ENCODE results near the gene ACTL6B.

Gene ACTL6B

DNA sequence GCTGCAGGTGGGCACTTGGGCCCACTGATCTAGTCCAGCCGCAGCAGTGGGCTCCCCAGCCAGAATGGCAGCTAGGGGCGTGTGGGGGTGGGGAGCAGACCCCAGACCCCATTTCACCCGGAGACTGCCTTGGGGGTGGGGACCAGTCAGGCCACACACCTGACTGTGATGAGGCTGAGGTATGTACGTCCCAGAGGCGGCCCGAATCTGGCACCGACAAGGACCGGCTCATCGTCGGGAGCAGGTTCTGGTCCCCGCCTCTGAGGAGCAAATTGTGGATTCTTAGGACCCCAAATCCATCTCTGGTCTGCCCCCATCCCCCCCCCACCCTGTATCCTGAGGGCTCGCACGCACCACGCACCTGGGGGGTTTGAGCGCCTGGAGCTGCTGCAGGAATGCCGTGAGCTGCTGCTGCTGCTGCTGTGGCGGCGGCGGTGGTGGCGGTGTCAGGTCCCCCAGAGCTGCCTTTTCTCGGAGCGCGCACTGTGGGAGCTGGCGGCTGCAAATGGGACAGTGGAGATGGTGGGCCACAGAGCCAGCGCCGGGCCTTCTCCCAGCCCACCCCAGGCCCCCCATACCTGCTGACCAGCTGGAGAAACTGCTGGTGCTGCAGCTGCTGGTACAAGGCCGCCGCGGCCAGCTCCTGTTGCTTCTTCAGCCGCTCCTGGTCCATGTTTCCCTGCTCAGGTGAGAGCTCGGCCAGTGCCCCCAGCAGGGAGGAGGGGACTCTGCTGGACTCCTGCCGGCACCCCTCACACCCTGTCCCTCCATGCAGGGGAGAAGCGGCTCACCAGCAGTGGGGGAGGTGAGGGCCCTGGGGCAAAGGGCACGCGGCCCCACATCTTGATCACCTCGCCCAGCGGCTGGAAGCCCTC lies 27.6 kb upstream of the ACTL6B start:
- DNase-seq: no peak

DNA sequence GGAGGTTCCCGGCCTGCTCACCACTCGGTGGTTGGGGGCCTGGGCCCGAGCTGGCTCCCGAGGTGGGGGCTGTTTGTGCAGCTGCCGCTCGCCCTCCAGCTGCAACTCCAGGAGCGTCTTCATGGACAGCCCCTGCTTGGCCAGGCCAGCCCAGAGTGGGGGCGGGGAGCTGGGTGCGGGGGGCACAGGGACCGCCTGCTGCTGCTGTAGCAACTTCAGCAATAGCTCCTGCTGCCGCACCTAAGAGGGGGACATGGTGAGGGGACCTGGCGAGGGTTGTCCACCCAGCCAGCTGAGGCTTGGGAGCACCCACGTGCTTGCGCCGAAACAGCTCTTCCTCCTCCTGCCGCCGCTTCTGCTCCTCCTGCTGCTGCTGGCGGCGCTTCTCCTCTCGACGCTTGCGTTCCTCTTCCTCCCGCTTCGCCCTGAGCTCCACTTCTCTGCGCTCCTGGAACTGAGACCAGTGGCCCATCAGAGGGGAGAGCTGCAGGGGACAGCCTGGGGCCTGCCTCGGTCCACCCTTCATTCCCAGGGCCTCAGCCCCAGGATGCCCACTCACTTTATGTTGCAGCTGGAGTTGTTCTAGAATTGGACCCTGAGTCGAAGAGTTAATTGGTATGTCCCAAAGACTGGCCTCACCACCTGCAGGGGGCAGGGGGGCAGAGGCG lies 26.9 kb upstream of the ACTL6B start:
- DNase-seq: no peak

DNA sequence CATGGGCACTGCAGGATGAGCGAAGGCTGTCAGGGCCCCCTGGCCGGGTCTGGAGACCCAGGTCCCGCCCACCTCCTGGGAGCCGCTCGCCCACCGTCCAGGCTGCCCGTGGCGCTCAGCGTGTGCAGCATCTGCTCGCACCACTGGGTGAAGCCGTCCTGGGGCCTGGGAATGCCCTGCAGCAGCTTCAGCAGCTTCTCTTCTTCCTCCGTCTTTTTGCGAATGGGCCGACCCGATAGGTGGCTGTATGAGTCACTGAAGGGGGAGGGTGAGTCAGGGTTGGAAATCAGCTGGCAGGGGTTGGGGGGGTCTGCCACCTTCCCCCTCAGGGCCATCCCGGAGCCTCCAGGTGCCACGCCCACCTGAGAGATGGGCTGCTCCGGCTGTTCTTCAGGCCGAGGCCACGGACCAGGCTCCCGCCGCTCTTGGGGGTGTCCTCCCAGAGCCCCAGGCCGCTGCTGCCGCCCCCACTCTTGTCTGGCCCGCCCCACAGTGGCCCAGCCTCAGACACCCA lies 26.0 kb upstream of the ACTL6B start:
- DNase-seq: peak; percentile 51

DNA sequence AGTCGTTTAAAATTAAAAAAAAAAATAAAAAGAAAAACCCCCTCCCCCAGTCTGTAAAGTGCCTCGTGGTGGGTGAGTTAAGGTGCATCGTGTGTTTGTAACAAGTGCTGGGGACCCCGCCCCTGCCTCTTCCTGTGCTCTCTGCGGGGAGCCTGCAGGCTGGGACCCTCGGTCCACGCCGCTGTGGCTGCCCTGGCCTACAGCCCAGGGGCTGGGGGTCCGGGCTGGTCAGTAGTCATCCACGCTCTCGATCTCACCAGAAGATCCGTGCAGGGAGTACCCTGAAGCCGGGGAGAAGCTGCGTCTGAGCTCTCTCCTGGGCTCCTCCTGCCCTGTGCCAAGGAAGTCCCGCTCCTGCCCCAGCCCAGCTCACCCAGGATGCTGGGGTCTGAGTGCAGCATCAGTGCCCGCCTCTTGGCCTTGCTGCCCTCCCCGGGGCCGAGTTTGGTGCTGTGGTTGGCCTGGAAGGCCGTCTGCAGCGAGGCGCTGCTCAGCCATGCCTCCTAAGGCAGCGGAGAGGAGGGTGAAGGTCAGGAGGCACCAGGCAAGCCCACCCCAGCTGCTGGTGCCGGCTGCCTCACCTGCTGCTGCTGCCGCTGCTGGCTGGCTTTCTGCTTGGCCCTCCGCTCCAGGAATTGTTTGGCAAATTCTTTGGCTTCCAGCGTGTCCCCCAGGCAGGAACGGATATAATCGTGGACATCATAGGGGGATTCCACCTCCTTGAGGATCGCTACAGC lies 25.4 kb upstream of the ACTL6B start:
- no peak for DNase-seq

DNA sequence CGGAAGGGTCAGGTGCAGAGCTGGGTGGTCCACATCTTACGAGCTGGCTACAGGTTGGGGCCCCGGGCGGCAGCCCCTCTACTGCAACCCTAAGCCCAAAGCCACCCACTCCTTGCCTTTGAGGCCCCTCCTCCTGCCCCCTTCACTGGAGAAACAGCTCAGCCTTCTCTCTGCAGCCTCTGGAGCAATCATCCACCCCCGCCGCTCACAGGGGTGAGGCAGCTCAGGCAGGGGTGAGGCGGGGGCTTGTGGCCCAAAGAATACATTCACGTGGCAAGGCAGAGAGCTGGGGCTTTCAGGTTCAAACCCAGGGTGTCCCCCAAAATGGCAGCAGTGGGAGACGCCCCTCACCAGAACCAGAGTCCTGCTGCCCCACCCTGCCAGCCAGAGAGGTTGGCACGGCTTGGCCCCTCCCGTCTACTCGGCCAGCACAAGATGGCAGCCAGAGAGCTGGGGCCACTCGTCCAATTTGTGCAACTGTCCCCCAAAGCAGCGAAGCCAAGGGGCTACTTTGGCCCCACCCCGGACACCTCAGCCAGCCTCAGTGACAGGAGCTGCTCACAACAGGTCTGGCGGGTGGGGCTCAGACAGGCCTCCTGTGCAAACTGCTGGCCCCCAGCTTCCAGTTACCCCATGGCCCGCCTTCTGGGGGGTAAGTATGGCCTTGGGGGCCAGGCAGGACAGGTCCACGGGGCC lies 24.5 kb upstream of the ACTL6B start:
- DNase-seq: no peak

DNA sequence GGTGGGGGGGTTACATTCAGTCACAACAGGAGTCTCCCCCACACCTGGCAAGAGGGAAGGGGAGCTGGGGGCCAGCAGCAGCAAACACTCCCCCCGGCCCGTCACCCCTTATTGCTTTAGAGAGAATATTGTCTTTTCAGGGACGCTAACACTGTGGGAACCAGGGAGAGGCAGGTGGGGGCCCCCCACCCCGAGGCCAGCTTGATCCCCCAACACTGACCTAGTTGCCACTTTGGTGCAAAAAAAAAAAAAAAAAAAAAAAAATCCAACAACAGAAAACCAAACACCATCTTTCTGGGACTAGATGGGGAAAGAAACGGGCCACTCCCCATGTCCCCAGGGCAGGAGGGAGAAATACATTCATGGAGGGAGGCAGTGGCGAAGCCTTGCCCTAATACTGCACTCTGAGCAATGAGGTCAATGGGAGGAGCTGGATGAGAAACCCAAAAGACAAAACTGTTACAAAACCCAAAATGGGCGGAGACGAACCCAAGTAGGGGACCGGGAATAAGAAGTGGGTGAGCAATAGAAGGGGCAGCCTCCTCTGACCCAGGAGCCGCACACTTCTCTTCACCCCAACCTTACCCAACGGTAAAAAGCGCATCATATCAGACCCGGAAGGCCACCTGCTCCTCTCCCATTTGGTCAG lies 23.8 kb upstream of the ACTL6B start:
- no peak for DNase-seq

DNA sequence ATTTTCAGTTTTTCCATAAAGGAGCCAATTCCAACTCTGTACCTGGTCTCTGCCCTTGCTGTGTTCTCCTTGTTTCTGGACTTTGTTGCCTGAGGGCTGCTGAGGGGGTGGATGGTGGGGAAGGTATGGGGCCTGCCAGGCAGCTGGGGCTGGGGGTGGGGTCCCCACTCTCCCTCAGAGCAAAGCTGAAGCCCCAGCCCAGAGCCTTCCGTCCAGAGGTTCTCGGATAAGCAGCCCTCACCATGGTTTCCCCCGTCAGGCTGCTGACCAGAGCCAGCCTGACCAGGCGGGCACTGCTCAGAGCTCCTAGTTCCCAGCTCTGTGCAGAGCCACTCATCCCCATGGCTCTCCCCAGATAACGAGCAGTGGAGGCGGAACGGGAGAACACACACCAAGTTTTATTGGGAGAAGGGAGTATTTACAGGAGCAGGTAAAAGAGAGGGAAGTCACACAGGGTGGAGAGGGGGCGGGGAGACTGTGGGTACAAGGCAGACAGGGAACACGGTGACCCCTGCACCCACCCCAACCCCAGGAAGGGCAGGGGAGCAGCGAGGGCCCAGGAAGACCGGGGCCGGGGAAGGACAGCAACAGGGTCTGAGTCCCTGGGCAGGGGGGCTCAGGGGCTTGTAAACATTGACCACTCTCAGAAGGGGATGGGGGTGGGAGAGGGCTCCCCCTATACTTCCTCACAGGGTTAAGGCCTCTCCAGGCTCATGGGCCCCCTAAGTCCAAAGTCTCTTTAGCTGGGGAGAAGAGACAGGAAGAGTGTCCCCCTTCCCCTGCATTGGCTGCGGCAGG lies 23.1 kb upstream of the ACTL6B start:
- no peak for DNase-seq

DNA sequence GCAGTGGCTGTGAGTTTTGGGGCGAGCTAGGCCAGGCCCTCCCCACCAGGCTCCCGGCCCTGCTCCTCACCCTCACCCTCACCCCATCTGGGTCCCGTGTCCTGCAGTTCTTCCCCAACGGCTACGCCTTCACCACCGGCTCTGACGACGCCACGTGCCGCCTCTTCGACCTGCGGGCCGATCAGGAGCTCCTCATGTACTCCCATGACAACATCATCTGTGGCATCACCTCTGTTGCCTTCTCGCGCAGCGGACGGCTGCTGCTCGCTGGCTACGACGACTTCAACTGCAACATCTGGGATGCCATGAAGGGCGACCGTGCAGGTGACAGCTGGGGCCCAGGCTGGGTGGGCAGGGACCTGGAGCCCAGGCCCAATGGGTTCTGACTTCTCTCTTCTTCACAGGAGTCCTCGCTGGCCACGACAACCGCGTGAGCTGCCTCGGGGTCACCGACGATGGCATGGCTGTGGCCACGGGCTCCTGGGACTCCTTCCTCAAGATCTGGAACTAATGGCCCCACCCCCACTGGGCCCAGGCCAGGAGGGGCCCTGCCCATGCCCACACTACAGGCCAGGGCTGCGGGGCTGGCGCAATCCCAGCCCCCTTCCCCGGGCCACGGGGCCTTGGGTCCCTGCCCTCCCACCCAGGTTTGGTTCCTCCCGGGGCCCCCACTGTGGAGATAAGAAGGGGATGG lies 22.2 kb upstream of the ACTL6B start:
- DNase-seq: no peak

DNA sequence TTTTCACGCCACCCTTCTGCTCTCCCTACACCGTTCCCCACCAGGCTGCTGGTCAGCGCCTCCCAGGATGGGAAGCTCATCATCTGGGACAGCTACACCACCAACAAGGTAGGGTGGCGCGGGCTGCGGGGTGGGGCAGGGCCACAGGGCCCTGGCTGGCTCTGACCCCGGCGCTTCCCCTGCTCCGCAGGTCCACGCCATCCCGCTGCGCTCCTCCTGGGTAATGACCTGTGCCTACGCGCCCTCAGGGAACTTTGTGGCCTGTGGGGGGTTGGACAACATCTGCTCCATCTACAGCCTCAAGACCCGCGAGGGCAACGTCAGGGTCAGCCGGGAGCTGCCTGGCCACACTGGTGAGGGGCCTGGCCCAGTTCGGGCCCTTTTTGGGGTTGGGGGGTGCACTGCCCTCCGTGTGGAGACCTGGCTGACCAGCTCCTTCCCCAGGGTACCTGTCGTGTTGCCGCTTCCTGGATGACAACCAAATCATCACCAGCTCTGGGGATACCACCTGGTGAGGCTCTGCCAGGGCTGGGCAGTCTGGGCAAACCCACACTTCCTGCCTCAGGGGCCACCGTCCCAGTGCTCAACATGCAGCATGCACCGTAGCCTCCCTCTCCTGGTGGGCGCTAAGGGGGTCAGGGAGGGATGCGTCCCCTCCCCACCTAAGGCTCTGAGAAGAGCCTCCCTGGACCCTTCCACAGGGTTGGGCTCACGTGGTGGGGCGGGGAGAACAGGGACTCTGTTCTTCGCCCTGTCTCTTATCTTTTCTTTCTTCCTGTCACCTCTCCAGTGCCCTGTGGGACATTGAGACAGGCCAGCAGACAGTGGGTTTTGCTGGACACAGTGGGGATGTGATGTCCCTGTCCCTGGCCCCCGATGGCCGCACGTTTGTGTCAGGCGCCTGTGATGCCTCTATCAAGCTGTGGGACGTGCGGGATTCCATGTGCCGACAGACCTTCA lies 21.3 kb upstream of the ACTL6B start:
- DNase-seq: no peak

DNA sequence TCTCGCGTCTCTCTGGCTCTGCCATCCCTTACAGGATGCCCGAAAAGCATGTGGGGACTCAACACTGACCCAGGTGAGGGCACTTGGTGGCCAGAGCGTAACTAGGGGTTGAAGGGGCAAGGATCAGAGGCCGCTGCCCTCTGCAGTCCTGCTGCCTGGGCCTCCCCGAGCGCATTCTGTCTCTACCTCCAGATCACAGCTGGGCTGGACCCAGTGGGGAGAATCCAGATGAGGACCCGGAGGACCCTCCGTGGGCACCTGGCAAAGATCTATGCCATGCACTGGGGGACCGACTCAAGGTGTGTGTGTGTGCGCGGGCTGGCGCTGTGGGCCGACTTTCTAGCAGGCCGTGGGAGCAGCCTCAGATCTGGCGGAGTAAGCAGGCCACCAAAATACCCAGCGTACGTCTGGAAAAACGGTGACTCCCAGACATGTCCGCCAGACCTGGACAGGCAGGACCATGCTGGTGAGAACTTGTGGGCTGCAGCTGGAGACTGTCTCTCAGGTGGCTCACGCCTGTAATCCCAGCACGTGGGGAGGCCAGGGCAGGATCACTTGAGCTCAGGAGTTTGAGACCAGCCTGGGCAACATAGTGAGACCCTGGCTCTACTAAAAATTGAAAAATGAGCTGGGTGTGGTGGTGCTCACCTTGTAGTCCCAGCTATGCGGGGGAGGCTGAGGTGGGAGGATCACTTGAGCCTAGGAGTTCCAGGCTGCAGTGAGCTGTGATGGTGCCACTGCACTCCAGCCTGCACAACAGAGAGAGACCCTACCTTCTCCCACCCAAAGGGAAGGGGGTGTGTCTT lies 20.5 kb upstream of the ACTL6B start:
- no peak for DNase-seq

DNA sequence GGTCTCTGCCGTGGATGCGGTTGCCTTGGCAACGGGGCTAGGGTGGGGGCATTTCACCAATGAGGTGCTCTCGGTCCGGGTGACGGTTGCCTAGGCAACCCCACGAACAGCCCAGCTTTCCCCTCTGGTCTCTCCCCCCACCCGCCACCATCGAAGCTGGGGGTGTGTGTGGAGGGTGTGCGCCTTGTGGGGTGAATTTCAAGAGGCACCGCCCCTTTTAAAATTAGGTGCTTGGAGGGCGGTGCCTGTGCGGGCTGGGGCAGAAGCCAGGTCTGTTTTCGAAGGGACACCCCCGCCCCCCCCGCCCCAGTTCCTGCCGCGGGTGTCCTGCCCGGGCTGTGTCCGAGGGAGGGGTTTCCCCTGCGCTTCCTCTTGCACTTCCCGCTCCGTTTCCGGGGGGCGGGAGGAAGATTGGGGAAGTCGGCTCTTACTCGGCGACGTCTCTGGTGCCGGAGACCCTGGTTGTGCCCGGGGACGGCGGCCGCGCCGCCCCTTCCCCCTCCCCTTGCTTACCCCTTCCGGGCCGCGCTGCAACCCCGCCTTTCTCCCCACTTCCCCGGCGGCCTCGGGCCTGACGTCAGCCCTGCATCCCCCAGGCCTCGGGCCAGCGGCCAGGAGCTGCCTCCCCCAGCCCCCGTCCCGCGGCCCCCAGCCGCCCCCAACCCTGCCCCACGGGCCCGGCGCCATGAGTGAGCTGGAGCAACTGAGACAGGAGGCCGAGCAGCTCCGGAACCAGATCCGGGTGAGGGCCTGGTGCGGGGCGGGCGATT lies 19.5 kb upstream of the ACTL6B start:
- peak; percentile 76 for DNase-seq

DNA sequence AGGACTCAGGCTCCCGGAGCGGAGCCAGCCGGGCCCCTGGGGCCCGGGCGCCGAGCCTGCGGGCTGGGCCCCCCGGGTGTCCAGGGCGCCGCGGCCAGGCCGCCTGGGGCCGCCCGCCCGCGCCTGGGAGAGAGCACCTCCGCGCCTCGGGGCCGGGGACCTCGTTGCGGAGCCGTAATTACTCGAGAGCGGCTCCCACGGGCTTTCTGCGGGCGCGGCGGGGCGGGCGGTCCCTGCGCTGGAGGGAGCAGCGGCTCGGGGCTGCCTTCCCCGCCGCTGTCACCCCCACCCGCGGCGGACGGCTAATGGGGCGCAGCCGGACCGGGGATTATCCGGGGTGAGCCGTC lies 18.8 kb upstream of the ACTL6B start:
- no peak for DNase-seq

DNA sequence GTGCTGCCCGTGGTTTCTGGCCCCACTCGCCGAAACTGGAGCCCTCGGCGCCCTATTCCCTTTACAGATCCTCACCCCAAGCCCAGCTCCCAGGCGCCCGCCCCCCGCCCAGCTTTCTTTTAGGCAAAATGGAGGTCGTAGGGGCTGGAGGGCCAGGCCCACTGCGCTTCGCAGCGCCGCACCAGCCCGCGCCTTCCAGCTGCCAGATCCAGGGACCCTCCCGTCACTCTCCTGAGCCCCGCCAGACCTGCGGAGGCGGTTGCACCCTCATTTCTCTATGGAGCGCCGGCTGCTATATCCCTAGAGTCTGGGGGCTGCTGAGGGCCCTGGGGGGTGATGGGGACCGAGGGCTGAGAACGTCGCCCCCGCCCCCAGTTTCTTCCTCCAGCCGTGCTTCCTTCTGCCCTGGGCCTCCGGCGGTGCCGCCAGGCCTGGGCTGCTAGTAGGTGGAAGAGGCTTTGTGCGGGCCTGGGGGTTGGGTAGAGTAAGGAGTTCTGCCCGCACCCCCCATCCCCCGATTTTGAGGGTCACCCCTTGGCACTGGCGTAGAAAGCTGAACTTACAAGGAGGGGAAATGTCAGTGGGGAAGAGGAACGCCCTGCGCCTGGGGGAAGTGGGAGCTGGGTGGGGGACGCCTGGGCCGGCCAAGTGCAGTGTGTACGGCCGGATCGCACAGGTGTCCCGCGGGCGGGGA lies 18.3 kb upstream of the ACTL6B start:
- no peak for DNase-seq

DNA sequence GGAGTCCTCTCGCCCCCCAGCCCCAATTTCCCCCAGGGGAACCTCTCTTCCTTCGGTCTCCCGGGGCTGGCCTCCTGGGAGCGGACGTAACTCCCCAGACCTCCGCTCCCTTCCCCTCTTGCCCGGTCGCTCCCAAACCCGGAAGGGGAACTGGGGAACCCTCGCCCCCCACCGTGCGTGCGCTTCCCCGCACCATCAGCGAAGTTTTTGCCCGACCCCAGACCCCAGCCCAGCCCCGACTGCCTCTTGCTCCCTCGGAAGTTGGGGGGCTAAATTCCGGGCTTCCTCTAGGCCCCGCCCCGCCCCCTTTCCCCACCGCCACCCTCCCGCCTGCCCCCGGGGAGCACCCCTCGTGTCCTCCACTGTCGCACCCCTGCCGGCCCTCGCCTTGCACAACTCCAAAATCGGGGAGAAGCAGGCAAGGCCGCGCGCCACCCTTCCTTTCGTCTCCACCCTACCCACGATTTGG lies 17.7 kb upstream of the ACTL6B start:
- no peak for DNase-seq

DNA sequence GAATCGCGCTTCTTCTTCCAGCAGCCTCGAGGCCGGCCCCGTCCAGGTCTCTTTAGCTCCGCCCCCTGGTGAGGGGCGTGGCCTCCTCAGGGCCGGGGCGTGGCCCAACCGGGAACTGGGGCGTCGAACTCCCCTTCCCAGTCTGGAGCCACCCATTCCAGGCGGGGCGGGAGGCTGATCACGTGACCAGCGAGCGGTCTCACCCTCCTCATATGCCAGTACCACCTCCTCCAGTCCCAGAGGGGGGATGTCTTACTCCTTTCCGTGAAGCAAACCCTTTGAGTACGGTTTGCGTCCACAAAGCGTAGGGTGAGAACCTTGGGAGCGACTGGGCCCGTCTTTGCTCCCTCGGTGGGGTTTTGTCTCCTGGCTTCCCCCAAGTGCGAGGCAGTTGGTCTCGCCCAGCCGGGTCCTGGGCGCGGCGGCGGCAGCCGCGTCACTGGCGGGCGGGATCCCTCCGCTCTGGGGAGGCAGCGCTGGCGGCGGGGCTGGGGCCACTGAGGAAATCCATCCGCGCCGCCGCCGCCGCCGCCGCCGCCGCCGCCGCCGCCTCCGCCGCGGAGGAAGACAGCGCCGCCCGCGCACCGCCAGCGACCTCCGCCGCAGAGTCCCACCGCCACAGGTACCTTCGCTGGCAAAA lies 17.2 kb upstream of the ACTL6B start, which contains the start of gene GNB2:
GNB2 (plus strand) TSS at position 439 of the 640 bp plus-strand sequence. CDS start 2,526 bp downstream, outside the sequence.
- peak; percentile 99 for DNase-seq
